GM21737 (cell line): ENCODE results near the gene TMEM225.
"Not testable (repeated sequence)": the region's sequence is repeated elsewhere in the genome, so short reads cannot be mapped to it uniquely, and the experiment has no call there.

Source experiments
- ATAC-seq: cut with Tn5 transposase; IDR thresholded peaks from one replicate; pipeline ENCODE4 v1.9.1; 2021; ENCODE audit warnings: mild to moderate bottlenecking, moderate library complexity; ENCODE audit not compliant: unreplicated experiment

TMEM225 gene

GRCh38 chr11:123885570-123885969 is at the start of gene TMEM225:
Gene TMEM225 (minus strand): TSS chr11:123885670. CDS start chr11:123885425, 245 bp downstream.
- ATAC-seq, result no peak

- no peak for ATAC-seq
Measured at GRCh38 chr11:123924027-123924426, 38.6 kb upstream of the TMEM225 start.

- no peak for ATAC-seq
Measured at GRCh38 chr11:123920943-123921342, 35.5 kb upstream of the TMEM225 start.

- ATAC-seq, result no peak
Measured at GRCh38 chr11:123905826-123906225, 20.4 kb upstream of the TMEM225 start.

GRCh38 chr11:123904932-123905331 is 19.5 kb upstream of the TMEM225 start:
- ATAC-seq, result no peak

GRCh38 chr11:123903932-123904331 is 18.5 kb upstream of the TMEM225 start:
- peak; percentile 68 for ATAC-seq

- ATAC-seq, result no peak
Measured at GRCh38 chr11:123901867-123902266, 16.4 kb upstream of the TMEM225 start, which contains the start of gene OR8D4. Gene OR8D4 (plus strand): TSS chr11:123902167. CDS start chr11:123906432, 4,265 bp downstream.

- ATAC-seq, result no peak
Measured at GRCh38 chr11:123899792-123900191, 14.3 kb upstream of the TMEM225 start.

- ATAC-seq, result no peak
Measured at GRCh38 chr11:123892031-123892430, 6.6 kb upstream of the TMEM225 start.

GRCh38 chr11:123880912-123881311 is 4.6 kb downstream of the TMEM225 start:
- ATAC-seq, result no peak

GRCh38 chr11:123867795-123868194 is 17.7 kb downstream of the TMEM225 start:
- ATAC-seq, result not testable (repeated sequence)

- not testable (repeated sequence) for ATAC-seq
Measured at GRCh38 chr11:123865293-123865692, 20.2 kb downstream of the TMEM225 start.

- ATAC-seq, result no peak
Measured at GRCh38 chr11:123859731-123860130, 25.7 kb downstream of the TMEM225 start.

- no peak for ATAC-seq
Measured at GRCh38 chr11:123856444-123856843, 29.0 kb downstream of the TMEM225 start.

GRCh38 chr11:123853038-123853437 is 32.4 kb downstream of the TMEM225 start:
- ATAC-seq, result no peak

GRCh38 chr11:123852321-123852720 is 33.1 kb downstream of the TMEM225 start:
- no peak for ATAC-seq

GRCh38 chr11:123851110-123851509 is 34.4 kb downstream of the TMEM225 start:
- ATAC-seq, result no peak

GRCh38 chr11:123841174-123841573 is 44.3 kb downstream of the TMEM225 start:
- ATAC-seq, result no peak

- ATAC-seq, result no peak
Measured at GRCh38 chr11:123839131-123839530, 46.3 kb downstream of the TMEM225 start.

- ATAC-seq, result no peak
Measured at GRCh38 chr11:123838659-123839058, 46.8 kb downstream of the TMEM225 start.

- no peak for ATAC-seq
Measured at GRCh38 chr11:123838199-123838598, 47.3 kb downstream of the TMEM225 start.

- no peak for ATAC-seq
Measured at GRCh38 chr11:123833095-123833494, 52.4 kb downstream of the TMEM225 start.
